HG03064 (cell line): Measurements from ENCODE around the gene EYA2.
"Not testable (repeated sequence)": the region's sequence is repeated elsewhere in the genome, so short reads cannot be mapped to it uniquely, and the experiment has no call there.

Source experiments
- ATAC-seq: cut with Tn5 transposase; IDR thresholded peaks from one replicate; pipeline ENCODE4 v1.9.1; 2021; ENCODE audit warnings: low read depth; ENCODE audit not compliant: unreplicated experiment

Gene EYA2

GRCh38 chr20:47159166-47159565 lies 264.5 kb downstream of the EYA2 start:
- no peak for ATAC-seq

GRCh38 chr20:47160240-47160639 lies 265.6 kb downstream of the EYA2 start:
- ATAC-seq: no peak

- ATAC-seq: no peak
Observed at GRCh38 chr20:47160992-47161391, 266.3 kb downstream of the EYA2 start.

GRCh38 chr20:47161411-47161810 lies 266.8 kb downstream of the EYA2 start:
- ATAC-seq: no peak

- ATAC-seq: no peak
Observed at GRCh38 chr20:47164140-47164539, 269.5 kb downstream of the EYA2 start.

- no peak for ATAC-seq
Observed at GRCh38 chr20:47165376-47165865, 270.8 kb downstream of the EYA2 start.

GRCh38 chr20:47167846-47168245 lies 273.2 kb downstream of the EYA2 start:
- ATAC-seq: no peak

- ATAC-seq: no peak
Observed at GRCh38 chr20:47172579-47172978, 277.9 kb downstream of the EYA2 start.

- no peak for ATAC-seq
Observed at GRCh38 chr20:47173596-47174216, 279.1 kb downstream of the EYA2 start.

GRCh38 chr20:47174456-47175243 lies 280.0 kb downstream of the EYA2 start:
- no peak for ATAC-seq

GRCh38 chr20:47175493-47175892 lies 280.9 kb downstream of the EYA2 start:
- ATAC-seq: no peak

- ATAC-seq: not testable (repeated sequence)
Observed at GRCh38 chr20:47176217-47176616, 281.6 kb downstream of the EYA2 start.

- ATAC-seq: no peak
Observed at GRCh38 chr20:47178277-47178676, 283.6 kb downstream of the EYA2 start.

GRCh38 chr20:47178851-47179250 lies 284.2 kb downstream of the EYA2 start:
- ATAC-seq: no peak

- ATAC-seq: no peak
Observed at GRCh38 chr20:47179267-47179666, 284.6 kb downstream of the EYA2 start.

GRCh38 chr20:47181056-47181862 lies 286.6 kb downstream of the EYA2 start:
- ATAC-seq: no peak

- no peak for ATAC-seq
Observed at GRCh38 chr20:47183367-47183766, 288.7 kb downstream of the EYA2 start.

- ATAC-seq: no peak
Observed at GRCh38 chr20:47187450-47188195, 293.0 kb downstream of the EYA2 start.

- ATAC-seq: no peak
Observed at GRCh38 chr20:47188540-47188939, 293.9 kb downstream of the EYA2 start.

- no peak for ATAC-seq
Observed at GRCh38 chr20:47189060-47189459, 294.4 kb downstream of the EYA2 start.
